CD14-positive monocyte (primary cell): ENCODE measurements around the gene USP47. TPM values are rescaled to one million over a fixed set of nuclear protein-coding genes. Genes with fewer than 3 reads are reported as not detected.

ENCODE experiments used
- DNase-seq, 3 donors: peaks; one replicate each; pipeline ENCODE4 v3.0.0-alpha.2; 2011 to 2022
- H2AFZ ChIP-seq: 2 replicates; pipeline ENCODE4 v1.6.0; 2012; ENCODE audit warnings: mild to moderate bottlenecking, low read depth, low read length, inconsistent platforms; ENCODE audit not compliant: insufficient read depth, poor library complexity, severe bottlenecking
- H3K27ac ChIP-seq, 2 donors: 1 replicate in 1 of 2; 2 replicates in 1 of 2; pipeline ENCODE4 v1.5.1; 2012 to 2013; ENCODE audit warnings: low read length in 2 of 2, control low read depth in 1 of 2, inconsistent platforms in 1 of 2, low read depth in 1 of 2, mild to moderate bottlenecking in 1 of 2
- H3K27me3 ChIP-seq, 2 donors: one replicate each; pipeline versions ENCODE4 v1.6.0 to v1.6.1; 2011 to 2013; ENCODE audit warnings: low read length in 2 of 2; ENCODE audit not compliant: control insufficient read depth in 2 of 2, insufficient read depth in 2 of 2
- H3K36me3 ChIP-seq, 2 donors: replicated peaks in 1 of 2; 1 replicate in 1 of 2; 2 replicates in 1 of 2; pipeline versions ENCODE4 v1.5.1 to v1.6.1; 2012 to 2013; ENCODE audit warnings: low read length in 2 of 2, control low read depth in 1 of 2, inconsistent platforms in 1 of 2, mild to moderate bottlenecking in 1 of 2; ENCODE audit not compliant: insufficient read depth in 2 of 2, control insufficient read depth in 1 of 2
- H3K4me1 ChIP-seq, 2 donors: 1 replicate in 1 of 2; 2 replicates in 1 of 2; pipeline versions ENCODE4 v1.5.1 to v1.6.1; 2012 to 2013; ENCODE audit warnings: low read length in 2 of 2, control low read depth in 1 of 2, inconsistent platforms in 1 of 2, mild to moderate bottlenecking in 1 of 2, moderate library complexity in 1 of 2; ENCODE audit not compliant: insufficient read depth in 2 of 2, control insufficient read depth in 1 of 2
- H3K4me2 ChIP-seq: replicated peaks from 2 replicates; pipeline ENCODE3; 2012; ENCODE audit warnings: low read length, moderate library complexity, mild to moderate bottlenecking; ENCODE audit not compliant: poor library complexity, severe bottlenecking; ENCODE audit errors: extremely low read depth
- H3K4me3 ChIP-seq, 3 experiments: fragments of 200-600 bp in 1 of 3; sonication (generic) in 1 of 3; replicated peaks in 1 of 3; 1 replicate in 2 of 3; 2 replicates in 1 of 3; pipeline ENCODE4 v1.5.1; 2011 to 2013; ENCODE audit warnings: low read length in 3 of 3, mild to moderate bottlenecking in 3 of 3, control low read depth in 2 of 3, low read depth in 2 of 3, inconsistent platforms in 1 of 3, moderate library complexity in 1 of 3
- H3K79me2 ChIP-seq: 2 replicates; pipeline ENCODE4 v1.6.0; 2012; ENCODE audit warnings: mild to moderate bottlenecking, control low read depth, inconsistent platforms, low read length, moderate library complexity; ENCODE audit not compliant: insufficient read depth
- H3K9ac ChIP-seq: 2 replicates; pipeline ENCODE4 v1.6.0; 2017; ENCODE audit warnings: low read length, mild to moderate bottlenecking; ENCODE audit not compliant: insufficient read depth, poor library complexity, severe bottlenecking
- H3K9me3 ChIP-seq, 2 donors: replicated peaks in 1 of 2; 1 replicate in 1 of 2; 2 replicates in 1 of 2; pipeline versions ENCODE4 v1.5.1 to v1.6.1; 2012 to 2013; ENCODE audit warnings: low read length in 2 of 2, control low read depth in 1 of 2; ENCODE audit not compliant: control insufficient read depth in 1 of 2, insufficient read depth in 1 of 2
- H4K20me1 ChIP-seq: 2 replicates; pipeline ENCODE4 v1.6.0; 2012; ENCODE audit warnings: mild to moderate bottlenecking, low read length, control low read depth, moderate library complexity; ENCODE audit not compliant: insufficient read depth
- H3K27ac Mint-ChIP-seq, 7 donors: one replicate each; pipeline ENCODE4 v1.8.0; 2020; ENCODE audit warnings: mild to moderate bottlenecking in 7 of 7, mixed read lengths in 7 of 7, moderate library complexity in 6 of 7, inconsistent platforms in 2 of 7
- H3K27me3 Mint-ChIP-seq, 3 donors: one replicate each; pipeline ENCODE4 v1.8.0; 2021 to 2022; ENCODE audit warnings: low read depth in 3 of 3, mild to moderate bottlenecking in 3 of 3, mixed read lengths in 3 of 3, moderate library complexity in 3 of 3, inconsistent platforms in 1 of 3
- H3K36me3 Mint-ChIP-seq, 2 donors: one replicate each; pipeline ENCODE4 v1.8.0; 2020; ENCODE audit warnings: mixed read lengths in 2 of 2, inconsistent platforms in 1 of 2, mild to moderate bottlenecking in 1 of 2
- H3K4me1 Mint-ChIP-seq: one replicate; pipeline ENCODE4 v1.8.0; 2020; ENCODE audit warnings: mild to moderate bottlenecking, mixed read lengths
- H3K4me3 Mint-ChIP-seq, 2 donors: one replicate each; pipeline ENCODE4 v1.8.0; 2020; ENCODE audit warnings: mild to moderate bottlenecking in 2 of 2, mixed read lengths in 2 of 2, moderate library complexity in 1 of 2
- H3K9me3 Mint-ChIP-seq, 7 donors: one replicate each; pipeline ENCODE4 v1.8.0; 2020 to 2022; ENCODE audit warnings: mixed read lengths in 7 of 7, mild to moderate bottlenecking in 6 of 7, moderate library complexity in 6 of 7, inconsistent platforms in 2 of 7
- CTCF ChIP-seq: fragments of 200-600 bp; IDR thresholded peaks from one replicate; pipeline ENCODE4 v1.8.0; 2022; ENCODE audit warnings: antibody characterized with exemption, mild to moderate bottlenecking
- WGBS: methylation state at CpG from one replicate; pipeline ENCODE4 v1.1.5; 2013; ENCODE audit warnings: missing lambda C conversion rate; ENCODE audit not compliant: insufficient coverage; 5-methylcytosine and 5-hydroxymethylcytosine counted together
- intact Hi-C, 2 donors: fragments of 100-400 bp; cut with micrococcal nuclease; formaldehyde crosslinking; loops; one replicate each; pipeline versions ENCODE4 v1.15.0 to v1.15.1; 2023
- polyA plus RNA-seq, 3 donors: library from polyadenylated mRNA; depleted of rRNA in 1 of 3; unstranded in 2 of 3; stranded (reverse) in 1 of 3; fragments of 300-500 nt in 2 of 3; fragments of >200 nt in 1 of 3; fragmentation: Illumina TruSeq in 2 of 3; gene quantifications; 1 replicate in 2 of 3; 2 replicates in 1 of 3; pipeline ENCODE4 v1.2.3, GENCODE V29; 2012 to 2021

The USP47 gene
- polyA plus RNA-seq, 3 donors, result 8.1 to 17.5 (median 10.5) TPM

GRCh38 chr11:11968511-11969280 lies 126.9 kb downstream of the USP47 start:
- Mint-ChIP-seq H3K27me3 (peaks cover 3 to 6% (median 4%) of the 10 kb centered on the region in 3 donors), H3K27ac (no peak overlapping the region), H3K4me1 (no peaks in the 10 kb centered on the region), H3K9me3 (no peaks in the 10 kb centered on the region), H3K4me3 (no peak overlapping the region), H3K36me3 (no peaks in the 10 kb centered on the region)
- Histone ChIP-seq H3K27ac (no peak overlapping the region), H4K20me1 (no peaks in the 10 kb centered on the region), H3K27me3 (no peaks in the 10 kb centered on the region), H2AFZ (no peak overlapping the region), H3K36me3 (no peaks in the 10 kb centered on the region), H3K4me3 (no peak overlapping the region), H3K79me2 (no peaks in the 10 kb centered on the region), H3K9ac (no peak overlapping the region), H3K4me1 (no peaks in the 10 kb centered on the region), H3K9me3 (no peaks in the 10 kb centered on the region), H3K4me2 (no peak overlapping the region)
- 82% methylated on average over 9 of the region's 11 CpGs for WGBS
- DNase-seq, result no peak
- intact Hi-C loops, result no loop called here
- no peak for TF ChIP-seq CTCF

GRCh38 chr11:11969380-11970215 lies 127.8 kb downstream of the USP47 start:
- no peak overlapping the region for H3K9ac ChIP-seq
- no peak overlapping the region for H3K27ac ChIP-seq
- no peaks in the 10 kb centered on the region for H3K4me1 ChIP-seq
- no peaks in the 10 kb centered on the region for H3K36me3 ChIP-seq
- H3K4me3 ChIP-seq, result no peak overlapping the region
- H3K9me3 Mint-ChIP-seq, result no peaks in the 10 kb centered on the region
- H3K27ac Mint-ChIP-seq, result peak overlapping the region in 1 of 7 donors; percentile 13
- H3K27me3 Mint-ChIP-seq, result peaks cover 0 to 4% (median 3%) of the 10 kb centered on the region in 3 donors
- H3K36me3 Mint-ChIP-seq, result no peaks in the 10 kb centered on the region
- H3K4me2 ChIP-seq, result no peak overlapping the region
- no peak overlapping the region for H3K4me3 Mint-ChIP-seq
- H3K9me3 ChIP-seq, result no peaks in the 10 kb centered on the region
- no peak overlapping the region for H2AFZ ChIP-seq
- no peaks in the 10 kb centered on the region for H3K79me2 ChIP-seq
- intact Hi-C loops, result no loop called here
- no peak for TF ChIP-seq CTCF
- no peaks in the 10 kb centered on the region for H4K20me1 ChIP-seq
- no peaks in the 10 kb centered on the region for H3K4me1 Mint-ChIP-seq
- 98% methylated on average over 17 of the region's 19 CpGs for WGBS
- no peak for DNase-seq
- no peaks in the 10 kb centered on the region for H3K27me3 ChIP-seq
